GM18867 (cell line): ENCODE results near the gene TLCD1.
"Not testable (repeated sequence)": the region's sequence is repeated elsewhere in the genome, so short reads cannot be mapped to it uniquely, and the experiment has no call there.

Experiments
- ATAC-seq: cut with Tn5 transposase; IDR thresholded peaks from one replicate; pipeline ENCODE4 v1.9.1; 2021; ENCODE audit warnings: mild to moderate bottlenecking, moderate library complexity; ENCODE audit not compliant: unreplicated experiment

The TLCD1 gene

GRCh38 chr17:28729950-28730330 lies 3.9 kb upstream of the TLCD1 start:
- ATAC-seq = no peak

DNA sequence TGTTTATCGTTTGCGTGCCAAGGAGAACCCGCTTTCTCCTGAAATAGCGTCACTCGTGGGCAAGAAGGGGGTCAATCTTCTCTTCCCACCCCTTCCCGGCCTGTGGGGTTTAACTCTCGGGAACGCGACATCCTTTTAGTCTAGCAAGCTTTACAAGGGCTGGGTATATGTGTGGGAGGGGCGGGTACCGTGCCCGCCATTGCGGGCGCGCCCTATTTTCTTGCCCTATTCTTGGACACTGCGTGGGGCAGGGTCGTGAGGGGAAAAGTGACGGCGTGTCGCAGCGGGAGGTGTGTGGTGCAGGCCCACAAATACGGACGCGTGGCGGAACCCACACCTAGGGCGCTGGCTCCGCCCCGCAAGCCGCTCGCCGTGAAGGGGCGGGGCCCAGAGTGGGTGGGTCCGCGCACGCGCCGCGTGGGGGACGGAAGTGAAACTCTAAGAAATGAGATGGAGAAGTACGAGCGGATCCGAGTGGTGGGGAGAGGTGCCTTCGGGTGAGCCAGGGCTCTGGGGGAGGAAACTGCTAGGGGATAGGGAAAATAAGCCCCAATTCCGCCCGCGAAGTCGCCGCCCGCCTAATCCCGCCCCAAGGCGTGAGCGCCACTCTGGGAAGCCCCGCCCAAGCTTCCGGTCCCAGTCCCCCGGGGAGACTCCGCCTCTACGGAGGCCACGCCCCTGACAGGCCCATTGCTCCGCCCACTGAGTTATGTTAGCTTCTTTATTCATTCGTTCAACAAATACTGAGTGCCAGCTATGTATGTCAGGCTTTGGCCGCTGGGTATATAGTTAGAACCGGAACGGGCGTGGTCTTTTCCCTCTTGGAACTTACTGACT lies 2.5 kb upstream of the TLCD1 start, which contains the start of gene NEK8:
Gene NEK8, plus strand, starts transcription at position 425 of the 837 bp plus-strand sequence. Its CDS starts 26 bp downstream, at position 451.
- peak; percentile 45 for ATAC-seq

DNA sequence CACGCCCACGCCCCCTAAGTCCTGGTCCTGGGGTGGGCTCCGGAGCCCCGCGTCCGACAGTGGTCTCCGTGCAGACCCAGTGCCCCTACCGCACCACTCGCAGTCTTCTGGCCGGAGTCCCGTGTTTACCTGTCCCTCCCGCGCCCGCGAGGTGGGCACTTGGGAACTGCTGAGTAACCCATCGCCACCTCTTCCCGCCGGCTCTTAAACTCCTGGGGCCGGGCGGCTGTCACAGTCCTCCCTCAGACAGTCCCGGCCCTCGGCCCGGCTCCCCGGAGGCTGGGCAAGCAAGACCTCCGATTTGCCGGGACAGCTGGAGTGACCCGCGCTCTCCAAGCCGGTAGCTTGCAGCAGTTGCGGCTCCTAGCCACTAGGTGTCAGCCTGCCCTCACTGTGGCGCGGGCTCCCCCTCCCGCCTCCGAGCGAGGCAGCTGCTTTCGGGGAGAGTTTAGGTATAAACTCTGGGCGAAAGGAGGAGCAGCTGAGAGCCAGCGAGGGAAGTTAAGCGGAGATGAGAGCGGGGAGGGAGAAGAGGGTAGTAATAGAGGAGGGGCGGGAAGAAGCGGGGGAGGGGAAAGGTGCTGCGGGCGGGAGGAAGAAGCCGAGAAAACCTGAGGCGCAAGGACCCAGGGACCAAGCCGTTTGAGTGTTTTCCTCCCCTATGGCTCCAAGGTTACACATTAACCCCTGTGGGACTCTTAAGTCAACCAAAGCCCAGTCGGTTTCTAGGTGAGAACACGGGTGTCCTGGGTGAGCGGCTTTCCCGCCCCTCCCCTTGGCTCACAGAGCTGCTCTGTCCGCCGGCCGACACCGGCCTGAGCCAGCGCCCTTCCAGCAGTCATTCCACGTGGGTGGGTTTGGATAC lies 826 bp upstream of the TLCD1 start:
- ATAC-seq = peak; percentile 49

- ATAC-seq = peak; percentile 5
Measured at GRCh38 chr17:28725660-28726225, 290 bp downstream of the TLCD1 start.

DNA sequence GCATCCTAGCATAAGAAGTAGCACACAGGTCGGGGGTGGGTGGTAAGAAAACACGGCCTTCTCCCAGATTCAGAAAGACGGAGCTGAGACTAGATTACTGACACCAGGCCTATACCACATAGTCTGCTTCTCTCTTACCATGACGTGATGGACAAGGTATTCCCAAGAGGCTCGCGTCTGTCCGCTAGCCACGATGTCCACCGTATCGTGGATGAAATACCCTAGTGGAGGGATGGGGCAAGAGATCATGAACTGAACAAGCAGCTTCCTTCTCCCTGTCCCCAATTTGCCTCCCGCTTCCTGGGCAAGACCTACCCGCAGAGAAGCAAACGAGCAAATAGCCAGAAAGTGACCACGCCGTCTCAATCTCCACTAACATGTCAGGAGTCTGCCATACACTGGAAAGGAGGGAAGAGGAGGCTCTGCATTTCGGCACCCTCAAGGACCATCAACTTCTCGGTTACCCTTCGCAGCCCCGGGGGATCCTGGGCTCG lies 820 bp downstream of the TLCD1 start:
- no peak for ATAC-seq

- no peak for ATAC-seq
Measured at GRCh38 chr17:28724500-28725165, 1.4 kb downstream of the TLCD1 start.

DNA sequence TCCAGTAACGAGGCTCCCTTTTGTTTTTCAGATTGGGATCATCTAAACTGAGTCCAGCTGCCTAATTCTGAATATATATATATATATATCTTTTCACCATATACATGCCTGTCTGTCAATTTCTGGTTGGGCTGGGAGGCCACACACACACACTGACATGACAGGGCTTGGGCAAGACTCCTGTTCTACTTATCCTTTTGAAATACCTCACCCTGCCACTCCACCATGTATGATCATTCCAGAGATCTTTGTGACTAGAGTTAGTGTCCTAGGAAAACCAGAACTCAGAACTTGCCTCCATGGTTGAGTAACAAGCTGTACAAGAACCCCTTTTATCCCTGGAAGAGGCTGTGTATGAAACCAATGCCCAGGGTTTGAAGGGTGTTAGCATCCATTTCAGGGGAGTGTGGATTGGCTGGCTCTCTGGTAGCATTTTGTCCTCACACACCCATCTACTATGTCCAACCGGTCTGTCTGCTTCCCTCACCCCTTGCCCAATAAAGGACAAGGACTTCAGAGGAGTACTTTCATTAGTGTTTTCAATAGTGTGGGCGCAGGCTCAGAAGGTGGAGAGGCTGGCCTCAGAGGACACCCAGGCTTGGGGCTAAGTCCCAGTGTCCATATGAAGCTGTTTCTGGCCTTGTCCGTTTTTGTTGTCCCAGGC lies 2.1 kb downstream of the TLCD1 start:
- ATAC-seq = not testable (repeated sequence)

DNA sequence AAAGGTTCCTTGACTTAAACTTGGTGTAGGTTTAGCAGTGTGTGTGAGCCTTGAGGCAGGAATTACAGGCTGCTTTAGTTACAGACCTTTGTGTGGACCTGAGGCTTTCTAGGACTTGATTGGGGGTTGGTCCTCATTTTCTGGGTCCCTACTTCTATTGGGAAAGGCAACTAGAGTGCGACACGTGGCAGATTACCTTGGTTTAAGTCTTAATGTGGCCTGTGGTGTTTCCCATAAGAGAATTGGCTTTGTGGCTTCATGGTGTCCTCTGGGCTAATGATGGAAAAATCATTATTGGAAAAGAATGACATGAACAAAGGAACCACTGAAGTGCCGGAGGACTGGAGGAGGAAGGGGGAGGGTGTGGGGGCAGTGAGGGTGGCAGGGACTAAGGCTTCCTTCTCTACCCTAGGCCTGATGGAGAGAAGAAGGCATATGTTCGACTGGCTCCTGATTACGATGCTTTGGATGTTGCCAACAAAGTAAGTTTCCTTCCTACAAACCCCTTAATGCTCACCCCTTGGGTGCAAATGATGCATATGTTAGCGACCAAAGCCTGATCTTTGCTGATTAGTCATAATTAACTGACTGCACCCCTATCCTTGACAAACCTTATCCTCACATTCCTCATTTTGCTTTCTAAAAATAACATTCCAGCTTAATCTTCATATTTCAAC lies 2.7 kb downstream of the TLCD1 start:
- no peak for ATAC-seq

DNA sequence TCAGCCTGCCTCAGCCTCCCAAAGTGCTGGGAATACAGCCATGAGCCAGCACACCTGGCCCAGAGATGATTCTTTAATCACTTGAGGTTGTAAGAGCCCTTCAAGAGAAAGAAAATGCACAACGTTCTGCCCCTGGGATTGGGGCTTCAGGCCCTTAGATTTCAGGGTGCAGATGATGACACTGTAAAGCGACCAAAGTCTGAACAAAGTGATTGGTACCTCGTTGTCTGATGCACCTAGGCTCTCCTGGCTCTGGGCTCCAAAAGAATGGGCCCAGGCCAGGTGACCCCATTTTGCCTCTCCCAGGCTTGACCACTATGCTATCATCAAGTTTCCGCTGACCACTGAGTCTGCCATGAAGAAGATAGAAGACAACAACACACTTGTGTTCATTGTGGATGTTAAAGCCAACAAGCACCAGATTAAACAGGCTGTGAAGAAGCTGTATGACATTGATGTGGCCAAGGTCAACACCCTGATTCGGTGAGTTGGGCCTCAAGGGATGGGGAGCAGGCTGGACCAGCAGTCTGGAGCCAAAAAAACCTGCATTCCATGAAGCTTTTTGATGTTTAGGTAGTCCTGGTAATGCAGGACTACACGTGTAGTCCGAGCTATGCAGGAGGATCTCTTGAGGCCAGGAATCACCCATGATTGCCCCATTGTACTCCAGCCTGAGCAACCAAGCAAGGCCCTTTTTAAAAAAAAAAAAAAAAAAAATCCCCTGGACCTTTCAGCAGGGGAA lies 3.4 kb downstream of the TLCD1 start:
- ATAC-seq = no peak

DNA sequence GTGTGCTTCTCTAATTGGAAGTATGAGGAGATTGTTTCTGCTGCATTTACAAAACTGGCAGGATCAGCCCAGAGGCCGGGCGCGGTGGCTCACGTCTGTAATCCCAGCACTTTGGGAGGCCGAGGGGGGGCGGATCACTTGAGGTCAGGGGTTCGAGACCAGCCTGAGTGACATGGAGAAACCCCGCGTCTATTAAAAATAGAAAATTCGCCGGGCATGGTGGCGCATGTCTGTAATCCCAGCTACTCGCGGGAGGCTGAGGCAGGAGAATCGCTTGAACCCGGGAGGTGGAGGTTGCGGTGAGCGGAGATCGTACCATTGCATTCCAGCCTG lies 5.1 kb downstream of the TLCD1 start:
- ATAC-seq = not testable (repeated sequence)

- no peak for ATAC-seq
Measured at GRCh38 chr17:28720247-28720996, 5.6 kb downstream of the TLCD1 start.

DNA sequence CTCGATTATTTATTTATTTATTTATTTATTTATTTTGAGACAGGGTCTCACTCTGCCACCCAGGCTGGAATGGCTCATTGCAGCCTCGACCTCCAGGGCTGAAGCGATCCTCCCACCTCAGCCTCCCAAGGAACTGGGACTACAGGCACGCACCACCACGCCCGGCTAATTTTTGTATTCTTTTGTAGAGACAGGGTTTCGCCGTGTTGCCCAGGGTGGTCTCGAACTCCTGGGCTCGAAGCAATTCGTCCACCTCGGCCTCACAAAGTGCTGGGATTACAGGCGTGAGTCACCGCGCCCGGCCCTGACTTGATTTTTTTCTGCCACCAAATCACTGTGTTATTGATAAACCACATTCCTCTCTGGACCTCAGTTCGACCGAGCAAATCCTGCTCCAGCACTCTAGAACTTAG lies 7.0 kb downstream of the TLCD1 start:
- no peak for ATAC-seq

GRCh38 chr17:28718333-28719020 lies 7.6 kb downstream of the TLCD1 start:
- no peak for ATAC-seq

GRCh38 chr17:28717578-28718332 lies 8.3 kb downstream of the TLCD1 start, which contains the start of gene RAB34:
Gene RAB34 (minus strand): TSS chr17:28717868. CDS start chr17:28717266, 602 bp downstream.
- ATAC-seq = no peak

- ATAC-seq = no peak
Measured at GRCh38 chr17:28716740-28717577, 9.1 kb downstream of the TLCD1 start.

- ATAC-seq = no peak
Measured at GRCh38 chr17:28715217-28715616, 10.8 kb downstream of the TLCD1 start.
